C4-2B (cell line): Measurements from ENCODE around the gene SORCS1.

Experiments used
- H3K27ac ChIP-seq: fragments of 450-650 bp; 2 replicates; pipeline ENCODE4 v1.5.1; 2017
- ZFX ChIP-seq: fragments of 450-650 bp; IDR thresholded peaks from 2 replicates; pipeline ENCODE4 v1.6.1; 2017
- TF ChIP-seq, protein P1 (sequence below): fragments of 450-650 bp; conservative IDR thresholded peaks from 2 replicates; pipeline ENCODE4 v1.5.1; 2017; ENCODE audit warnings: mild to moderate bottlenecking

The SORCS1 gene

DNA sequence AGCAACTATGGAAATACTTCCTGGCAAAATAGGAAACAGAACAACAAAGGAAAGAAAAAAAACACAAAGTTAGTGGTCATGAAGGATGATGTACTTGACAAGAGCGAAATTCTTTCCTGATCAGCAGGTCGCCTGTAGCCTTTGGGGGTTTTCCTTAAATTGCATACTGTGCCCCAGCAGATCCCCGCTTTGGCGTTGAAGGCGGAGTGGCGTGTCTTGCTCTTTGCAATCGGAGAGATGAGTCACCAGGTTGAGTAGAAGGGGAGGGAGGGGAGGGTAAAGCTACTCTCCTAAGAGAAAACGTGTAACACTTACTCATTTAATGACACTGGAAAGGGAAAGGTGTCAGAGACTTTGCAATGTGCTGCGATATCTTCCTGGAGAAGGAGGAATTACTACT is 587.2 kb downstream of the SORCS1 start:
- TF ChIP-seq, protein P1, sequence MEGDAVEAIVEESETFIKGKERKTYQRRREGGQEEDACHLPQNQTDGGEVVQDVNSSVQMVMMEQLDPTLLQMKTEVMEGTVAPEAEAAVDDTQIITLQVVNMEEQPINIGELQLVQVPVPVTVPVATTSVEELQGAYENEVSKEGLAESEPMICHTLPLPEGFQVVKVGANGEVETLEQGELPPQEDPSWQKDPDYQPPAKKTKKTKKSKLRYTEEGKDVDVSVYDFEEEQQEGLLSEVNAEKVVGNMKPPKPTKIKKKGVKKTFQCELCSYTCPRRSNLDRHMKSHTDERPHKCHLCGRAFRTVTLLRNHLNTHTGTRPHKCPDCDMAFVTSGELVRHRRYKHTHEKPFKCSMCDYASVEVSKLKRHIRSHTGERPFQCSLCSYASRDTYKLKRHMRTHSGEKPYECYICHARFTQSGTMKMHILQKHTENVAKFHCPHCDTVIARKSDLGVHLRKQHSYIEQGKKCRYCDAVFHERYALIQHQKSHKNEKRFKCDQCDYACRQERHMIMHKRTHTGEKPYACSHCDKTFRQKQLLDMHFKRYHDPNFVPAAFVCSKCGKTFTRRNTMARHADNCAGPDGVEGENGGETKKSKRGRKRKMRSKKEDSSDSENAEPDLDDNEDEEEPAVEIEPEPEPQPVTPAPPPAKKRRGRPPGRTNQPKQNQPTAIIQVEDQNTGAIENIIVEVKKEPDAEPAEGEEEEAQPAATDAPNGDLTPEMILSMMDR: no peak
- no peak for TF ChIP-seq ZFX
- no peak overlapping the region for H3K27ac ChIP-seq

DNA sequence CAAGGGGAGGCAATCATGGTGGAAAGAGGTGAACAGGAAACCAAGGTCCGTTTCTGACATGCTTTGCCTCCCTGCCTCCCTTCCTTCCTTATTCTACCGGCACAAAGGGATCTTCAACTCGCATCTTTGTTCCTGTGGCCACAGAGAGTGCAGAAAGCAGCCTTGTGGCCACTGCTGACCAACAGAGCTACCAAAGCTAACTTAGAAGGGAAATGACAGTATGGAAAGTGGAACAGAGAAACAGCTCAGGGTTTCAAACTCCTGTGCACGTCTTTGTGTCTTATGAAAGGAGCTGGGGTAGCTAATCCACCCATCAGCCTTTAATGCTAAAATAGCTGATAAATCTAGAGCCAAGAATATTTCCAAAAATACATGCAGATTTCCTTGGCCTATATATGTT is 588.0 kb downstream of the SORCS1 start:
- H3K27ac ChIP-seq: no peak overlapping the region
- TF ChIP-seq ZFX: no peak
- TF ChIP-seq, protein P1: no peak

DNA sequence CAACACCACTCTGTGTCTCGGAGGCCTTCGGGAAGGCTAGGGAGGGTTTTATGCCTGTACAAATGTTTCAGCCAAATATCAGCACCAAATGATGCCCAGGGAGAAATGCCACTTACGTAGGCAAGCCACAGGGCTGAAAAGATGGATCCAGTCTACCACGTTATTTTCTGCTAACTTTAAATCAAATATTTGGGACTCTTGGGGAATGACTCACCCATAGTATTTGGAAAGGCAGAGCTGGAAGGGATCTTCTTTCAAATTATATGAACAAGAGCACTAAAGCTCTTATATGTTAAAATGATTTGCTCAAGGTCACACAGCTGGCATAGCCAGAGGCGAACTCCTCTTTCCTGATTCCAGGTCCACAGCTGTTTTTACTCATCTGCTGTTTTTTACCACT is 591.4 kb downstream of the SORCS1 start:
- no peak overlapping the region for H3K27ac ChIP-seq
- TF ChIP-seq, protein P1: no peak
- no peak for TF ChIP-seq ZFX

DNA sequence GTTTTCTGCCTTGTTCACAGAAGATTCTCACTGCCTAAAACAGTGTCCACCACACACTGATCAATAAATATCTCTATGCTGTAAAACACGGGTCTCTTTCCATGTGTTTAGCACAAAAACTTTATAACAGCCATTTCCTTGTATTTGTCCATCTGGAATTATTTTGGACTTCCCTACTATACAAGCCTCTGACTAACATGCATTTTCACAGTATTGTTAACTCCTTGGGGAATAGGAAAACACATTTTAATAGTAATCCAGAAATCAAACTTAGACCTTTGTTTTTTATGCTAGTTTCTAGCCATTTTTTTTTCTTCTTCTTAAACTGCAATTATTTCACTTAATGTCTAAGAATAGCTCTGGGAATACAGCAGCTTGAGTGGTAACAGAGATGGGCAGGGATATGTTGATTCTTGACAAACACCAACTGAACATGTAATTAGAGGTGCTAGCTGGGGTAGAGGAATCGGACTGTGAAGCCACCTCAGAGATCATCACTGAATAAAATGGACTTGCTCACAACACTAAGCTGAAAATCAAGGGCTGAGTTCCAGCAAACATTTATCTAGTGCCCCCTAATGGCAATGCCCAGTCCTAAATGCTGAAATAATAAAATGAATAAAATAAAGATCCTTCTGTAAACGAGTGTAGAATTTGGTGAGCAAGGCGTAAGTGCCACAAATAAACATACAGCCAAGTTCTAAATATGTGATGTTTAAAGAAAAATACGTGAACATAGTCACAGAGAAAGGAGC is 593.1 kb downstream of the SORCS1 start:
- H3K27ac ChIP-seq: no peak overlapping the region
- TF ChIP-seq, protein P1: peak; percentile 76
- no peak for TF ChIP-seq ZFX

DNA sequence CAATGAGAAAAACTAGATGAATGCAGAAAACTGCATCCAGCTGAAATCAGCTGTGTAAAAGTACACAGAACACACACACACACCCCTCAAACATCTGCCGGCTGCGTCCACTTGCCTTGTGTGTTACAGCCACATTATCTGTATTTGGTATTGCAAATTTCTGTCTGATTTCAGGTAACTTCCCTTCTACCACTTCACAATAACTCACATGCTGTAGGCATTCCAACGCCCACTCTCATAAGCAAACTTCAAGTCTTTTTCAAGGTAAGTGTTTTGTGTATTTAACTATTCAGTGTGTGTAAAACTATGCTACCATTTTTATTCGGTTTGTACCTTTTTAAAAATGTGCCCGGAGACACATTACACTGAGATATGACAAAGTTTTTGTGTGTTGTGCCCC is 594.2 kb downstream of the SORCS1 start:
- TF ChIP-seq ZFX: no peak
- TF ChIP-seq, protein P1: no peak
- H3K27ac ChIP-seq: no peak overlapping the region

GRCh38 chr10:106567629-106568028 is 596.9 kb downstream of the SORCS1 start:
- TF ChIP-seq, protein P1: no peak
- TF ChIP-seq ZFX: no peak
- no peak overlapping the region for H3K27ac ChIP-seq

DNA sequence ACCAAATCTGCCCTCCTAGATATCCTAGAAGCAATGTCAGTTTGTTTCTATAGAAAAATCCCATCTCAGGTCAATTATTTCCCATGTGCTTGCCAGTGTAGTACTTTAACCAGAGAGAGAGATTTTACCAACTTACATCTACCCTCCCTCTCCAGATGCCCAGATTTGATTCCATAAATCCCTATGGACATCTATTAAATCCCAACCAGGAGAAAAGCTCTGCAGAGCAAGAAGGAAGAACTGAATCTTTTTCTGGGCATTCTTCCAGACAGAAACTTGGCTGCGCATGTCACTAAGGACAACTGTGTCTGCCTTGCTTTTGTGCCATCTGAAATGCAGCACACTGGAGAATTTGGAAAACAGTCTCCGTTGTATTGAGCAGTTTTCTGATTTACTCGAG is 597.6 kb downstream of the SORCS1 start:
- H3K27ac ChIP-seq: no peak overlapping the region
- TF ChIP-seq, protein P1: no peak
- no peak for TF ChIP-seq ZFX
